Measurements from ENCODE around the gene DEFB123. TPM values are rescaled to one million over a fixed set of nuclear protein-coding genes. Genes with fewer than 3 reads are reported as not detected.
"Not testable (repeated sequence)": the region's sequence is repeated elsewhere in the genome, so short reads cannot be mapped to it uniquely, and the experiment has no call there.

The DEFB123 gene
- total RNA-seq (not detected), polyA plus RNA-seq (not detected)
- long read RNA-seq, donor 1: 0 reads
- long read RNA-seq, donor 2: 0 reads
- long read RNA-seq, donor 3: 0 reads
- long read RNA-seq, donor 4: 0 reads

DNA sequence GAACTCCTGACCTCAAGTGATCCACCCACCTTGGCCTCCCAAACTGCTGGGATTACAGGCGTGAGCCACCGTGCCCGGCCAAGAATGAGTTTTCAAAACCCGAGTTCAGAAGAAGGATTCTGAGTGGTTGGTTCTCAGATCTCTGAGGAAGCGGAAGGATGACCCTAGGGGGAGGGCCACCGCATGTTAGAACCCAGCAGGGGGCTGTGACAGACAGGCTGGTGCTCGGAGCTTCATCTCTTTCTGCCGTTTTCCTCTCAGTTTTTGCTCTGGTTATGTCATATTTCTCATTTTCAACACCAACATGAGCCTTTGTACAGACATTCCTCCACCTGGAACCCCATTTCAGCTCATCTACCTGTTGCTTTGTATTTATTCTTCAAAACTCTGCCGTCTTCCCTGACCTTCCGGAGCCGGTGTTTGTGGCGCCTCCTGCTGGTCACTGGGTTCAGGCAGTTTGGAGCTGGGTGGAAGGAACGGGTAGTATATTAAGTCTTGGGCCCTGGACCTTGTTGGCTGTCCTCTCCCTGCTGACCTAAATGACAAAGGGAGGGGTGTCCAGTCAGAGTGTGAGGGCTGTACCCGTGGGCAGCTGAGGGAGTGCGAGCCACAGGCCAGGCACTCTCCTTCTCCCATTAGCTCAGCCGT, at the start of gene DEFB123:
TSS of gene DEFB123 (plus strand) at position 621 of the 648 bp plus-strand sequence. CDS start 67 bp downstream, outside the sequence.
- Histone ChIP-seq H3K4me3 (ENCODE audit: low read length) (no peak within 1 kb of the TSS), H3K9me3 (ENCODE audit: control insufficient read depth, low read length) (peaks cover 2% of the 10 kb centered on the region), H3K27me3 (ENCODE audit: control insufficient read depth, insufficient read depth) (no peaks in the 10 kb centered on the region), H3K4me1 (ENCODE audit: control insufficient read depth, insufficient read depth, low read length) (no peaks in the 10 kb centered on the region), H3K27ac (ENCODE audit: low read length) (no peak within 1 kb of the TSS)
- intact Hi-C loops (cut with DNase I): loop anchor here in 1 of 4 donors (10.0 kb wide), 1 partner anchor 65 kb away; no protein-coding TSS in a partner anchor
- no peak for ATAC-seq
- WGBS: 76% methylated on average over 16 of the region's 16 CpGs
- DNase-seq: peak in 1 of 3 donors; percentile 19

GRCh38 chr20:31392836-31393235, 47.6 kb upstream of the DEFB123 start:
- Histone ChIP-seq H3K4me3 (ENCODE audit: low read length) (no peak overlapping the region), H3K27me3 (ENCODE audit: control insufficient read depth, insufficient read depth) (no peaks in the 10 kb centered on the region), H3K4me1 (ENCODE audit: control insufficient read depth, insufficient read depth, low read length) (no peaks in the 10 kb centered on the region), H3K27ac (ENCODE audit: low read length) (no peak overlapping the region), H3K9me3 (ENCODE audit: control insufficient read depth, low read length) (no peaks in the 10 kb centered on the region)
- ATAC-seq: no peak
- intact Hi-C loops (cut with DNase I): no loop called here
- 57% methylated on average over 2 of the region's 2 CpGs for WGBS
- no peak for DNase-seq

DNA sequence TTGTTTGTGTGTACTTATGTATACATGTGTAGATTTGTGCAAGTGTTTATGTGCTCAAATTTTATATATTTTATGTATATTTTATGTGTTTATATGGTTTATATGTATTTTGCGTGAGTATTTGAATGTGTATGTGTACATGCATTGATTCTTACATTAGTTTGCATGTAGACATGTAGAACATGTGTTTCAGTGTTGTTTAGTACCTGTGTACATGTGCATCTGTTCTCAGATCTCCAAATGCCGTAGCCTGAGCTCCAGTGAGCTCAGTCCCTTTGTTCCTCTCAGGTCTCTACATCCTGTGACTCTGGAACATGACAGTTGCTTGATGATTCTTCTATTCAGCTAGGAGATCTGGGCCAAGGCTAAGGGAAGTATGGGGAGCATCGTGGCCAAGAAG, 45.5 kb upstream of the DEFB123 start:
- no peak for DNase-seq
- Histone ChIP-seq H3K27me3 (ENCODE audit: control insufficient read depth, insufficient read depth) (no peaks in the 10 kb centered on the region), H3K9me3 (ENCODE audit: control insufficient read depth, low read length) (no peaks in the 10 kb centered on the region), H3K4me3 (ENCODE audit: low read length) (no peak overlapping the region), H3K27ac (ENCODE audit: low read length) (no peak overlapping the region), H3K4me1 (ENCODE audit: control insufficient read depth, insufficient read depth, low read length) (no peaks in the 10 kb centered on the region)
- ATAC-seq: no peak
- 33% methylated on average over 3 of the region's 3 CpGs for WGBS
- intact Hi-C loops (cut with DNase I): no loop called here

GRCh38 chr20:31403886-31404285, 36.5 kb upstream of the DEFB123 start:
- Histone ChIP-seq H3K27ac (ENCODE audit: low read length) (no peak overlapping the region), H3K4me3 (ENCODE audit: low read length) (no peak overlapping the region), H3K9me3 (ENCODE audit: control insufficient read depth, low read length) (peaks cover 1% of the 10 kb centered on the region), H3K27me3 (ENCODE audit: control insufficient read depth, insufficient read depth) (no peaks in the 10 kb centered on the region), H3K4me1 (ENCODE audit: control insufficient read depth, insufficient read depth, low read length) (no peaks in the 10 kb centered on the region)
- intact Hi-C loops (cut with DNase I): no loop called here
- DNase-seq (no peak), ATAC-seq (no peak)
- WGBS: 56% methylated on average over 1 of the region's 1 CpG

DNA sequence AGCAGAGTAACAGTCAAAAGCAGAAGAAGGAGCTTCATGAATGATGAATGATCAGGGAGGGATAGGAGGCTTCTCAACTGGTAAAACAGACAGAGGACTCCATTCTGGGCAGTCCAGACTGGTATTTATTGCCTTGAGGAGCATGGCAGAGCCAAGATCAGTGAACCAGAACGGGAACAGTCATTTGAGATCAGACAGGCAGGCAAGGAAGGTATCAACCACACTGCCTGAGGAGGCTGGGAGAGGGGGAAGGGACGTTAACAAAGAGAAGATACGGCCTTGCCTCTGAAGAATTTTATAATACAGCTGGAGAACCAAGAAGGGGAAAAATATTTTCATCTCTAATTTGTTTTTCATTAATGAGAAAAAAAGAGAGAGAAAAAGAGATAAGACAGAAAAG, 34.3 kb upstream of the DEFB123 start, which contains the start of gene DEFB121:
TSS of gene DEFB121 (minus strand) at position 101 of the 400 bp plus-strand sequence. CDS start at position 38, 63 bp downstream.
- WGBS: 43% methylated on average over 3 of the region's 3 CpGs
- intact Hi-C loops (cut with DNase I): no loop called here
- DNase-seq: no peak
- no peak for ATAC-seq
- H3K4me3 ChIP-seq (ENCODE audit: low read length): no peak within 1 kb of the TSS
- no peaks in the 10 kb centered on the region for H3K4me1 ChIP-seq (ENCODE audit: control insufficient read depth, insufficient read depth, low read length)
- peaks cover 1% of the 10 kb centered on the region for H3K9me3 ChIP-seq (ENCODE audit: control insufficient read depth, low read length)
- H3K27ac ChIP-seq (ENCODE audit: low read length): no peak within 1 kb of the TSS
- H3K27me3 ChIP-seq (ENCODE audit: control insufficient read depth, insufficient read depth): no peaks in the 10 kb centered on the region

DNA sequence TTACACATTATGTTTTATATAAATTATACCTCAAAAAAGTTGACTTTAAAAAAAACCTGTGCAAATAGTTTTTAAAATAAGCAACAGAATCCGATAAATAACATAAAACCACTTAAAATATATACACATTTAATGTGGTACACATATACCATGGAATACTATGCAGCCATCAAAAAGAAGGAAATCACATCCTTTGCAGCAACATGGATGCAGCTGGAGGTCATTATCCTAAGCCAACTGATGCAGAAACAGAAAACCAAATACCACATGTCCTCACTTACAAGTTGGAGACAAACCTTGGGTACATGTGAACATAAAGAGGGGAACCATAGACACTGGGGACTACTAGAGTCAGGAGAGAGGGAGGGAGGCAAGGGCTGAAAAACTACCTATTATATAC, 30.4 kb upstream of the DEFB123 start:
- peaks cover 1% of the 10 kb centered on the region for H3K9me3 ChIP-seq (ENCODE audit: control insufficient read depth, low read length)
- H3K4me1 ChIP-seq (ENCODE audit: control insufficient read depth, insufficient read depth, low read length): no peaks in the 10 kb centered on the region
- no peak overlapping the region for H3K27ac ChIP-seq (ENCODE audit: low read length)
- 49% methylated on average over 1 of the region's 1 CpG for WGBS
- H3K4me3 ChIP-seq (ENCODE audit: low read length): no peak overlapping the region
- intact Hi-C loops (cut with DNase I): no loop called here
- no peaks in the 10 kb centered on the region for H3K27me3 ChIP-seq (ENCODE audit: control insufficient read depth, insufficient read depth)
- ATAC-seq (no peak), DNase-seq (no peak)

GRCh38 chr20:31414381-31414780, 26.1 kb upstream of the DEFB123 start:
- intact Hi-C loops (cut with DNase I): no loop called here
- Histone ChIP-seq H3K9me3 (ENCODE audit: control insufficient read depth, low read length) (no peaks in the 10 kb centered on the region), H3K4me3 (ENCODE audit: low read length) (no peak overlapping the region), H3K4me1 (ENCODE audit: control insufficient read depth, insufficient read depth, low read length) (no peaks in the 10 kb centered on the region), H3K27ac (ENCODE audit: low read length) (no peak overlapping the region), H3K27me3 (ENCODE audit: control insufficient read depth, insufficient read depth) (no peaks in the 10 kb centered on the region)
- ATAC-seq (no peak), DNase-seq (no peak)
- WGBS: 76% methylated on average over 6 of the region's 6 CpGs

DNA sequence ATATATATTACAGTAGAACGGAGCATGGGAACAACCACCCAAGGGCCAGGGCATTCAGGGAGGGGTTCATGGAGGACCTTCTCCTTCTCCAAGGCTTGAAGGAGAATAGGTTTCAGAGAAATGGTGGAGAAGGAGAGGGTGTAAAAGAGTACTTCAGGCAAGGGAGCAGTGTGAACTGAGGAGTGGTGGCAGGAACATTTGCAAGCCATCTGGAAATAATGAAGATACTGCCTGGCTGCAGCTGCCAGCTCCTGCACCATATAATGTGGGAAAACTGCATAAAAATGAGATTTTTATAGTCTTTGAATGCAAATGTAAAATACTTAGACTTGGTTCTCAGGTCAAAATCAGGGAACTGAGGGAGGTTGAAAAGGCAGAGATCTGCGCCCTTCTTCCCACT, 24.8 kb upstream of the DEFB123 start:
- DNase-seq: no peak
- no peak overlapping the region for H3K4me3 ChIP-seq (ENCODE audit: low read length)
- no peaks in the 10 kb centered on the region for H3K27me3 ChIP-seq (ENCODE audit: control insufficient read depth, insufficient read depth)
- no peaks in the 10 kb centered on the region for H3K4me1 ChIP-seq (ENCODE audit: control insufficient read depth, insufficient read depth, low read length)
- no peak for ATAC-seq
- H3K9me3 ChIP-seq (ENCODE audit: control insufficient read depth, low read length): no peaks in the 10 kb centered on the region
- intact Hi-C loops (cut with DNase I): no loop called here
- 92% methylated on average over 2 of the region's 2 CpGs for WGBS
- no peak overlapping the region for H3K27ac ChIP-seq (ENCODE audit: low read length)

GRCh38 chr20:31418307-31418706, 22.1 kb upstream of the DEFB123 start:
- ATAC-seq: no peak
- WGBS: 84% methylated on average over 7 of the region's 7 CpGs
- intact Hi-C loops (cut with DNase I): no loop called here

DNA sequence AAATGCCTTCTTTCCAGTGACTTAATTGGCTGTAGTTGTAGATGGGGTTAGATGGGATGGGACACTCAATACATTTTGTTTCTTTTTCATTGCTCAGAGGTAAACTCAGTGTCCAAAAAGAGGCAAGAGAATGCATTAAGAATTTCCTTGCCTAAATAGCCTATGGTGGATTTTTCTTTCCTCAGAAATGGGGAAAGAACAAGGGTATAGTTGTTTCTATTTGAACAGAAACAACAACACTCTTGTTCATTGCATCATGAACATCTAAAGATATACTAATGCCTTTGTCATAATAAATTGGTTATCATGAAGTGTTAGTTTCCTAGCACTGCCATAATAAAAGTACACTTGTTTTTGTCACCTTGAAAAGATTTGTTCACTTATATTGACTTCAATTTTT, 14.6 kb upstream of the DEFB123 start:
- no peak overlapping the region for H3K27ac ChIP-seq (ENCODE audit: low read length)
- ATAC-seq (no peak), DNase-seq (no peak)
- H3K9me3 ChIP-seq (ENCODE audit: control insufficient read depth, low read length): no peaks in the 10 kb centered on the region
- intact Hi-C loops (cut with DNase I): no loop called here
- no peaks in the 10 kb centered on the region for H3K27me3 ChIP-seq (ENCODE audit: control insufficient read depth, insufficient read depth)
- H3K4me3 ChIP-seq (ENCODE audit: low read length): no peak overlapping the region
- no peaks in the 10 kb centered on the region for H3K4me1 ChIP-seq (ENCODE audit: control insufficient read depth, insufficient read depth, low read length)

More at GRCh38 chr20:31418307-31418706, 22.1 kb upstream of the DEFB123 start:
- no peak overlapping the region for H3K4me3 ChIP-seq (ENCODE audit: low read length)
- H3K9me3 ChIP-seq (ENCODE audit: control insufficient read depth, low read length): no peaks in the 10 kb centered on the region
- DNase-seq: no peak
- H3K4me1 ChIP-seq (ENCODE audit: control insufficient read depth, insufficient read depth, low read length): no peaks in the 10 kb centered on the region
- no peaks in the 10 kb centered on the region for H3K27me3 ChIP-seq (ENCODE audit: control insufficient read depth, insufficient read depth)
- no peak overlapping the region for H3K27ac ChIP-seq (ENCODE audit: low read length)

DNA sequence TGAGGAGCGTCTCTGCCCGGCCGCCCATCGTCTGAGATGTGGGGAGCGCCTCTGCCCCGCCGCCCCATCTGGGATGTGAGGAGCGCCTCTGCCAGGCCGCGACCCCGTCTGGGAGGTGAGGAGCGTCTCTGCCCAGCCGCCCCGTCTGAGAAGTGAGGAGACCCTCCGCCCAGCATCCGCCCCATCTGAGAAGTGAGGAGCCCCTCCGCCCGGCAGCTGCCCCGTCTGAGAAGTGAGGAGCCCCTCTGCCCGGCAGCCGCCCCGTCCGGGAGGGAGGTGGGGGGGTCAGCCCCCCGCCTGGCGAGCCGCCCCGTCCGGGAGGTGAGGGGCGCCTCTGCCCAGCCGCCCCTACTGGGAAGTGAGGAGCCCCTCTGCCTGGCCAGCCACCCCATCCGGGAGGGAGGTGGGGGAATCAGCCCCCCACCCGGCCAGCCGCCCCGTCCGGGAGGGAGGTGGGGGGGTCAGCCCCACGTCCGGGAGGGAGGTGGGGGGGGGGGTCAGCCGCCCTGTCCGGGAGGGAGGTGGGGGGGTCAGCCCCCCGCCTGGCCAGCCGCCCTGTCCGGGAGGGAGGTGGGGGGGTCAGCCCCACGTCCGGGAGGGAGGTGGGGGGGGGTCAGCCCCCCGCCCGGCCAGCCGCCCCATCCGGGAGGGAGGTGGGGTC, 13.4 kb upstream of the DEFB123 start:
- WGBS: 93% methylated on average over 41 of the region's 48 CpGs
- H3K27me3 ChIP-seq (ENCODE audit: control insufficient read depth, insufficient read depth); intact Hi-C loops (cut with DNase I); H3K4me3 ChIP-seq (ENCODE audit: low read length); ATAC-seq; H3K9me3 ChIP-seq (ENCODE audit: control insufficient read depth, low read length); H3K4me1 ChIP-seq (ENCODE audit: control insufficient read depth, insufficient read depth, low read length); H3K27ac ChIP-seq (ENCODE audit: low read length): not testable (repeated sequence)
- peak in 1 of 3 donors; percentile 55 for DNase-seq
